HT1080 (cell line): ENCODE measurements around the gene ZNF274. TPM values are rescaled to one million over a fixed set of nuclear protein-coding genes. Genes with fewer than 3 reads are reported as not detected.
"Not testable (repeated sequence)": the region's sequence is repeated elsewhere in the genome, so short reads cannot be mapped to it uniquely, and the experiment has no call there.

Experiments
- DNase-seq: peaks from one replicate; pipeline ENCODE4 v3.0.0-alpha.2; 2015; ENCODE audit warnings: low read depth
- total RNA-seq: library from RNA; depleted of rRNA; stranded (reverse); fragments of >200 nt; shearing (Covaris generic); gene quantifications from 2 replicates; pipeline ENCODE4 v1.2.3, GENCODE V29; 2014

Gene ZNF274
- total RNA-seq, 1 experiment from 2014 or later = 27.6 TPM

GRCh38 chr19:58209577-58209976 is 26.7 kb downstream of the ZNF274 start:
- no peak for DNase-seq

- no peak for DNase-seq
Observed at GRCh38 chr19:58212336-58213074, 29.6 kb downstream of the ZNF274 start.

GRCh38 chr19:58213075-58213369 is 30.2 kb downstream of the ZNF274 start:
- no peak for DNase-seq

GRCh38 chr19:58217069-58217481 is 34.2 kb downstream of the ZNF274 start:
- no peak for DNase-seq

- no peak for DNase-seq
Observed at GRCh38 chr19:58217607-58218391, 34.9 kb downstream of the ZNF274 start.

GRCh38 chr19:58218899-58219298 is 36.0 kb downstream of the ZNF274 start:
- DNase-seq = no peak

- no peak for DNase-seq
Observed at GRCh38 chr19:58227964-58228584, 45.2 kb downstream of the ZNF274 start.

GRCh38 chr19:58228585-58229254 is 45.9 kb downstream of the ZNF274 start, which contains the start of gene ZNF544:
TSS of gene ZNF544 (plus strand) at chr19:58228914. CDS start at chr19:58244024, 15,110 bp downstream.
- peak; percentile 71 for DNase-seq

GRCh38 chr19:58229255-58229639 is 46.4 kb downstream of the ZNF274 start:
- peak; percentile 32 for DNase-seq

GRCh38 chr19:58237324-58237723 is 54.5 kb downstream of the ZNF274 start:
- no peak for DNase-seq

GRCh38 chr19:58243351-58243750 is 60.5 kb downstream of the ZNF274 start:
- no peak for DNase-seq

GRCh38 chr19:58248886-58249285 is 66.0 kb downstream of the ZNF274 start:
- no peak for DNase-seq

GRCh38 chr19:58252102-58252685 is 69.3 kb downstream of the ZNF274 start:
- no peak for DNase-seq

- DNase-seq = not testable (repeated sequence)
Observed at GRCh38 chr19:58258259-58258658, 75.4 kb downstream of the ZNF274 start.

- no peak for DNase-seq
Observed at GRCh38 chr19:58261600-58261967, 78.7 kb downstream of the ZNF274 start.

GRCh38 chr19:58261968-58262921 is 79.4 kb downstream of the ZNF274 start:
- DNase-seq = peak; percentile 4

- DNase-seq = no peak
Observed at GRCh38 chr19:58262922-58263296, 80.0 kb downstream of the ZNF274 start.
